HG03354 (cell line): Measurements from ENCODE around the gene LRRC8C.

Source experiments
- ATAC-seq: cut with Tn5 transposase; IDR thresholded peaks from one replicate; pipeline ENCODE4 v1.9.1; 2021; ENCODE audit warnings: mild to moderate bottlenecking; ENCODE audit not compliant: unreplicated experiment, poor library complexity, severe bottlenecking

Gene LRRC8C

DNA sequence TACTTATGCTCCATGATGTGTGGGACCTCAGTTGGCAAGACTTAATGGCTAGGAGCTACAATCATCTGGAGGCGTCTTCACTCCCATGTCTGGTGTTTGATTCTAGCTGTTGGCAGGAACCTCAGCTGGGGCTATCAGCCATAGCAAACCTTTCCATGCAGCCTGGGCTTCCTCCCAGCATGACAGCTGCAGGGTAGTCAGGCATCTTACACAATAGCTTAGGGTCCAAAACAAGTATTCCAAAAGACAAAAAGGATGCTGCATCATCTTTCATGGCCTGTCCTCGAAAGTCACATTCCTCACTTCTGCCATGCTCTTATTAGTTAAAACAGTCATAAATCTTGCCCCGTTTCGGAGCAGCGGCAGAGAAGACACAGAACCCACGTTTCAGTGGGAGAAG is 90.9 kb downstream of the LRRC8C start:
- ATAC-seq, result no peak

DNA sequence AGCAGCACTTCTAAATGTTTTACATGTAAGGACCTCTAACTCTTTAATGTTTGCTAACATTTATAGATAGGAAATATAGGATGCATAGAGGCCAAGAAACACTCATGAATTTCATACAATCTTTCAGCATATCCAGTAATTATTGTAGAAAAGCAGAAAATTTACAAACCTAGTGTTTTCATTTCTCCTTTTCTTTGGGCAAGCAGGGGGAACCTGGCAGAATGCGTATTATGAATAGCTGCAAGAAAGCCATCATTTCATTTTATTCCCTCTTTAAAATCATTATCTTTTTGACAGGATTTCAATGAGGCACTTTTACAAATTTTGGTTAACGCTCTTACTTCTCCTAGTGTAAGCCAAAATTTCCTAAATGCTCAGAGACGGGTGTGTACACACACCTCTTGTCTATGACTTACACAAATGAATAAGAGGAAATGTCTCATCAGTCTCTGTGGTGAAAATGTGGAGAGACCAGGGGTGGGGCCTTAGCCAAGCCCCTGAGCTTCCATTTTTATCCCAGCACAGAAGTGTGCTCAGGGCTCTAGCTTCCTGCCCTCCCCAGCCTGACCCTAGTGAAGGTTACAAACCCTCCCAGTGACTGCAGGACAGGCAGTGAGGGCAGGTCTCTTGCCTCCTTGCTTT is 91.6 kb downstream of the LRRC8C start:
- ATAC-seq, result peak; percentile 80

GRCh38 chr1:89725011-89725370 is 92.1 kb downstream of the LRRC8C start:
- no peak for ATAC-seq

DNA sequence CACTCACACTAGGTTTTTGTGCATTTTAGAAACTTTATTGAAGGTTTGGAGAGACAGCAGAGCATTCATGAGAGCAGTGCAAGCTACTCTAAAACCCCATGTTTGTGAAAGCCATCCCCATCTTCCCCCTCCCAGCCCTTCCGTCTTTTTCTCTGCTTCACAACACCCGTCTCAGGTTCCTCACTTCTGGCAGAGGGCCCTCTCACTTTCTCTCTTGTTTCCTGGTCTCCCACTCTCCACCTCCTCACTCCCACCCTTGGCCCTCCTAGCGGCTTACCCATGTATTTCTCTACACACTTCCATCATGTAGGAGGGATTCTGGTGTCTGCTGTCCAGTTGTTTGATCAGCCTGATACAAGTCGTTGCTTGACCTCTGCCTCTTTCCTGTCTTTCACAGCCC is 92.7 kb downstream of the LRRC8C start:
- ATAC-seq, result no peak

DNA sequence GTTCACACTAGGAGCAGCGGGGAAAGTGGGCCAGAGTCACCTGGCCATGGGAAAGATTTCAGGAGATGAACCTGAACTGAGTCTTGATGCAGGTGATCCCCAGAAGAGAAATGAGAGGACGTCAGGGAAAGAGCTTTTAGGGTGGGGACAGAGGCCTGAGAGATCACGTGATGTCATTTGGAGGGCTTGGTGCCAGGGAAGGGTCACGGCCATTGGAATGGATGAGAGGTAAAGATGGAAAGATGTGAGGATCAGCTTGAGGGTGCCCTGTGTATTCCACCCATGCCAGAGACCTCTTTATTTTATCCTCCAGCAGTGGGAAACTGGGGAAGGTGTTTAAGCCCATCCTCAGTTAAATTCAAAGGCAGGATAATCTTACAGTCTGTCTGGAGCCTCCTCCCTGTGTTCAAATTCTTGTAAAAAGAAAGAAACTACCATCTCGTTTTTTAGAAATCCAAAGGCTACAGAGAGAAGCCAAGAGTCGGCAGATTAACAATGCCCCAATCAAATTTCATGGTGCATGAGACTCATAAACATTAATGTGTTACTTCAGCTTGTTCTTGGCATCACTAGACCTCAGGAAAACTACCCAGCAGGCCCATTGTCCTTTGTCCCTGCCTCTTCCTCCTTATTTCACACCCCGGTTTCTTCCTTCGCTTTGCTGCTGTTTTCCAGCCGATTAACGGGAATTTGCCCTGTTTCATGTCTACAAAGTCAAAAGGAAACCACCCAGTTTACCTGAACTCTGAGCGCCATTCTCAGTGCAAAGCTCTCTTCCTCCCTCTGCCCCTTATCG is 94.8 kb downstream of the LRRC8C start:
- ATAC-seq, result no peak

DNA sequence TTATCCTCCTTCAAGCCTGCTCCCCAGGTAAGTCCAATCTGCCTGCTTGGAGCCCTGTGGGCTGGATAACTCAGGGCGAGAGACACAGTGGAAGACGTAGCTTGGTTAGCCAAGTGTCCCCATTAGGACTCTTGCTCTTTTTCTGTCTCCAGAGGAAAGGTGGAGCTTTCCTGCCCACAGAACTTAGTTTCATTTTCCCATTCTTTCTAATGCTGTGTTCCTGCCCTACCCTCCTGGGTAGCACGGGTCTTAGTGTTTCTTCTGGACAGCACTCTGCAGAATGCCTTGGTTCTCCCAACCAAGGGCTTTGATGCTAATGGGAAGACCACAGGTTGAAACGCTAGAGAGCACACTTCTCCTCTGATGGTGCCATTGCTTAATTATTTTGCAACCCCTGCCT is 95.5 kb downstream of the LRRC8C start:
- ATAC-seq, result no peak

GRCh38 chr1:89732206-89732605 is 99.3 kb downstream of the LRRC8C start:
- ATAC-seq, result no peak

GRCh38 chr1:89732643-89733222 is 99.8 kb downstream of the LRRC8C start:
- no peak for ATAC-seq

DNA sequence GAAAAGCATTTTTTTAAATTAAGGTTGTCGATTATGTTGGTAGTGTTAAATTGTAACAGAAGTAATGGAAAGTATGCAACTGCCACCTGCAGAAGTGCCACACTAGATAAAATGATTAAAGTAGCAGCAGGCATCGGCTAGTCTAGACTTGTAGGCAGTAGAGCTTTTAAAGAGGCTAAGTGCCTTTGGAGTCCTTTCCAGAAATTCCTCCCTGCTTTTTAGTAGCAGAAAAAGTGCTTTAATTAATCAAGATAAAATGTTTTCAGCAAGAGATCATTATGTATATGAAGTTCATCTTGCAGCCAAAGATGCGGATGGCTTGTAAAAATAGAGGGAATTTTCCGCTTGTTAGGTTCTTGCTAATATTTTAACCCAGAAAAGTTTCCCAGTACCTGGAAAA is 100.8 kb downstream of the LRRC8C start:
- no peak for ATAC-seq

- no peak for ATAC-seq
Measured at GRCh38 chr1:89734442-89734841, 101.5 kb downstream of the LRRC8C start.

GRCh38 chr1:89735479-89735878 is 102.6 kb downstream of the LRRC8C start:
- no peak for ATAC-seq

DNA sequence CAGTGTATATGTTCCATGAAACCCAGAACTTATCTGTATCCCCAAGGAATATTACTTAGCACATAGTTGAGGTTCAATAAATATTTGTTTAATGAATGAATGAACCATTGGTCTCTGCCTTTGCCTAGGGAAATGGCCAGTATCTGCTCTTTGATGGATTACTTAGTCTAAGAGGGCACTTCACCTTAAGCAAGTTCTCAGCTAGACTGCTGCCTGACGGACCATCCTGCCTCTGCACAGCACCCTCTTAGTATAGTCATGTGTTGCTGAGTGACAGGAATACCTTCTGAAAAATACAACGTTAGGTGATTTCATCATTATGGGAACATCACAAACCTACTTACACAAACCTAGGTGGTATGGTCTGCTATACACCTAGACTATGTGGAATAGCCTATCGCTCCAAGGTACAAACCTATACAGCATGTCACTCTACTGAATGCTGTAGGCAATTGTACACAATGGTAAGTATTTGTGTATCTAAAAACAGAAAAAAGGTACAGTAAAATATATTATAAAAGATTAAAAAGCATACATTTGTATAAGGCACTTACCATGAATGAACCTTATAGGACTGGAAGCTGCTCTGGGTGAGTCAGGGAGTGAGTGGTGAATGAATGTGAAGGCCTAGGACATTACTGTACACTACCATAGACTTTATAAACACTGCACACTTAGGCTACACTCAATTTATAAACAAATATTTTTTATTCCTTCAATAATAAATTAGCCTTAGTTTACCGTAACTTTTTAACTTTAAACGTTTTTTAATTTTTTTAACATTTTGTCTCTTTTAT is 104.2 kb downstream of the LRRC8C start:
- ATAC-seq, result no peak

DNA sequence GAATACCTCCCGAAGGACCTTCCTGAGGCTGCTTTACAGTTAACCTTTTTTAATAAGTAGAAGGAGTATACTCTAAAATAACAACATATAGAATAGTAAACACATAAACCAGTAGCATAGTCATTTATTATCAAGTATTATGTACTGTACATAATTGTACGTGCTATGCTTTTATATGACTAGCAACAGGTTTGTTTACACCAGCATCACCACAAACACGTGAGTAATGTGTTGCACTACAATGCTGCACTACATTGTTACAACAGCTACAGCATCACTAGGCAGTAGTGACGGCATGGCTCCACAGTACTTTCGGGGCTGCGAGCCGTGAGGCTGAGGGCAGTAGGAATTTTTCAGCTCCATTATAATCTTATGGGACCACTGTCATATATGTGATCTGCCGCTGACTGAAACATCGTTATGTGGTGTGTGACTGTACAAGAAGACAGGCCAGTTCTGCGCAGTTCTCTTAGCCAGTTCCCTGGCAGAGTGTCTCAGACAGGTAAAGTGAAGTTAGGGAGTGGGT is 105.1 kb downstream of the LRRC8C start:
- no peak for ATAC-seq

- no peak for ATAC-seq
Measured at GRCh38 chr1:89739013-89739843, 106.3 kb downstream of the LRRC8C start.

DNA sequence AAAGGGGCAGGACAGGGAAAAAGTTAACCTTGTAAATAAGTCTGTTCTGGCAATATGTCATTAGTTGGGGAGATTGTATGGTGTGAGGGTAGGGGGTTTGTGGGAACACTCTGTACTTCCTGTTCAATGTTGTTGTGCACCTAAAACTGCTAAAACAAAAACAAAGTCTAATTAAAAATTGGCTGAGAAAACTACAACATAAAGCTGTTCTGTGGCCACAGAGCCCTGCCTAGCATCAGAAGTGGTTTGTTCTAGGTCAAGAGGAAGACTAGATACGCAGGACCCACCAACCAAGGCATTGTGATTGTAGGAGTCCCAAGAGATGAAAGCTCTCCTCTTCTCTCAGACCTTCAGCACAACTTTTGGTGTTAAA is 106.9 kb downstream of the LRRC8C start:
- ATAC-seq, result no peak

DNA sequence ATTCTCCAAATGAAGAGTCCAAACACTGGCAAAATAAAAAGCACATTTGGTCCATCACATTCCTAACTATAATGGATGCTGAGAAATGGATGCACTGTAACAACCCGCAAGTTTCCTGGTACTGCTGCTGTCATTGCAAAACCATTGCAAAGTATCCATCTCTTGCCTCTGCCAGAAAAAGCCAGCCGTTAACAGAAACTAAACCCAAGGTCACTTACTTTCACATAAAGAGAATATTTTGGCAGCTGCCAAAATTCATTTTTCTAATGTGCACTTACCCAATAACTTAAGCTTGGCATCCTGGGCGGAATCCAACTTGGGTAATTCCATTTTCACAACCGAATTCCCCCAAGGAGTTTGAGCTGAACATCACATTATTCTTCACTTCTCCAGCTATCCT is 110.9 kb downstream of the LRRC8C start:
- ATAC-seq, result no peak

- ATAC-seq, result no peak
Measured at GRCh38 chr1:89746424-89747149, 113.7 kb downstream of the LRRC8C start.

DNA sequence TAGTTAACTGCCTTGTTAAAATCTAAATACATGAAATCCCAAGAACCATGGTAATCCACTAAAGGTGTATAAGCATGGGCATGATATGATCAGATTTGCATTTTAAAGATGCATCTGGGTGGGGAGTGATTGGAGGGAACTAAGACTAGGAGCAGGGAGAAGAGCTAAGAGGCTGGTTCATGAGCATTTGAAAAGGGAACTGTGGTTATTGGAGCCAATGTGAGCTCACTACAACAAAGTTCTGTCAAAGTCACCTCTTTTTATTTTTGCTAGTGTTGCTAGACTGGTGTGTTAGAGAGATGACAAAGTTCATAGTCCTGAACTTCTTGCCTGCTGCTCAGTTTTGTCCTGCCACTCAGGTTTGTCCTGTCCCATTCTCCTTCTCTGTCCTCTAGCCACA is 120.8 kb downstream of the LRRC8C start:
- no peak for ATAC-seq

DNA sequence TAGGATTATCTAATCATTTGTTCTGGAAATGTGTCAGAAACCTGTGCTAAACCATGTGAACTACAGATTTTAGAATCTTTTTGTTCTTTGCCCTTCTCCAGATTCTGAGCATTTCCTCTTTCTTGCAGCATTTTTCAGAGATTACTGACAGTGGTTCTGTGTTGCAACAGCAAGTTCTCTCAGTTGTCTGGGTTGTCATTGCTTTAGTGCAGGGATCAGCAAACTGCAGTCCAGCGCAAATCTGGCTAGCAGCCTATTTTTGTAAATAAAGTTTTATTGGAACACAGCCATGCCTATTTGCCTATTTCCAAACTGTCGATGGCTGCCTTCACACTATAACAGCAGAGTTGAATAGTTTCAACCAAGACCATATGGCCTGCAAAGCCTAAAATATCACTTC is 121.6 kb downstream of the LRRC8C start:
- no peak for ATAC-seq
